GM19035 (cell line): Measurements from ENCODE around the gene HSPA1L.

Source experiments
- ATAC-seq: cut with Tn5 transposase; IDR thresholded peaks from one replicate; pipeline ENCODE4 v1.9.1; 2021; ENCODE audit not compliant: unreplicated experiment

HSPA1L gene

DNA sequence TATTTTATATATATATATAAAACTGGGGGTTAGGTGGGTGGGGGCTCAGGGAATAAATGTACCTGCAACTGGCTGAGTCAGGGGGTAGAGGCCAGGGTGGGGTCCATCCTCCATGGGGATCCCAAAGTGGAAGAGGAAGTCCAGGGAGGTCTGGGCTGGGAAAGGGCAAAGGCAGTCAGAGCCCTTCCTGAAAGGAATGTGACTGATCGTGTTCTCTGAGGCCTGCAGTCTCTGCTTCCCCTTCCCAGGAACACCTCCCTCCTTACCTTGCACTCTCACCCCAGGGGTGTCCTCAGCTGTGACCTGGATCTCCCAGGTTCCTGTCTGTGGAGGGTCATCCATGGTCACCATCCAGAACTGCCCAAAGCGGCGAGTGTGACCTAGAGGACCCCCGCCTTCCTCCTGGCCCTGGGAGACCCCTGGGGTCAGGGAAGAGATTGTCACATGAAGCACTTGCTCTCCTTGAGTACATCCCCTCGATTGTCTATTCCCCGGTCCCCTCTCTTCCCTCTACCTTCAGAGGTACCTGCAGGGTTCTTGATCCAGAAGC, 47.9 kb downstream of the HSPA1L start:
- ATAC-seq: no peak

DNA sequence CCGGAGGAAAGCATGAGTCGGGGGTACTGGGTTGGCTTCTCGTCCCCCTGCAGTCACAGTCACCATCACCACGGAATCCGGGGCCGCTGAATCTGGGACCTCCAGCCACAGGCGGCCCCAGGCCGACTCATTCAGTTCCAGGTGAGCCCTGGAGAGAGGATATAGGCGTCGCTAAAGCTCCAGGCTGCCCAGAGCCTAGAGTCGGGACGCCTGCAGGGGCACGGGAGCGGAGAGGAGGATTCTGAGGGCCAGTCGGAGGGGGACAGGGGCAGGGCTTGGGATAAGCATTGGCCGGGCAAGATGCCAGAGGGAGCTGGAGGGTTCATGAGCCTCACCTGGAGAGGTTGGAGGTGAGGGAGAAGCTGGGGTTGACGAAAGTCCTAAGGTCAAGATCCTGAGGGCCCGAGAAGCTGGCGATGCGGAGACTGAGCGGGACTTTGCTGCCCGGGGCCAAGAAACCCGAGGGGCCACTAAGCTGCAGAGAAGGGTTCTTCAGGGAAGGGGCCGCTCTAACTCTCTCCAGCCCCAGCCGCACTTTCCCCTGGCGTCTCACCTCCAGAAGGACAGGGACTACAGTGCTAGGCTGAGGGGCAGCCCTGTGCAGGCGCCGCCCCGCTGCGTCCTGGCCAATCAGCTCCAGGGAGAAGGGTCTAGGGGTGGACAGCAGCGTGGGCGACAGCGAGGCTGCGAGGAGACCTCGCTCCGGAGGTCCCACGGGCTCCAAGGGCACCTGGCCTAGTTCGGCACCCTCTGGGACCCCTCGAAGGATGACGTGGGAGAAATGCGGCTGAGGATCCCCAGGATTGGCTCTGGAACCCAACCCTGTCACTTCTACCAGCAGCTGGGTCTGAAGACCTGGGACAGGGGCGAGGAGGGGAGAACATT, 48.9 kb downstream of the HSPA1L start:
- ATAC-seq: no peak

- ATAC-seq: no peak
Observed at GRCh38 chr6:31765559-31765909, 49.5 kb downstream of the HSPA1L start.

GRCh38 chr6:31764198-31764597, 50.9 kb downstream of the HSPA1L start:
- ATAC-seq: no peak

GRCh38 chr6:31763619-31763940, 51.5 kb downstream of the HSPA1L start:
- ATAC-seq: no peak

GRCh38 chr6:31762878-31763618, 52.0 kb downstream of the HSPA1L start:
- no peak for ATAC-seq

DNA sequence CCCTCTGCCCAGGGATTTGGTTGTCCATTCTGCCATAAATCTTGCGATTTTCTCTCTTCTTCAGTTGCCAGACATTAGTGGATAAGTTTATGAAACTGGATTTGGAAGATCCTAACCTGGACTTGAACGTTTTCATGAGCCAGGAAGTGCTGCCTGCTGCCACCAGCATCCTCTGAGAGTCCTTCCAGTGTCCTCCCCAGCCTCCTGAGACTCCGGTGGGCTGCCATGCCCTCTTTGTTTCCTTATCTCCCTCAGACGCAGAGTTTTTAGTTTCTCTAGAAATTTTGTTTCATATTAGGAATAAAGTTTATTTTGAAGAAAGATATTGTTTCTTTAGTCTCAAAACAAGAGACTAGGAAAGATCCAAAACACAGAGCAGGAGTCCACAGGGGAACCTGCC, 52.7 kb downstream of the HSPA1L start, which contains the start of gene SAPCD1:
TSS of gene SAPCD1 (plus strand) at position 301 of the 400 bp plus-strand sequence. CDS start 399 bp downstream, outside the sequence.
- ATAC-seq: no peak

DNA sequence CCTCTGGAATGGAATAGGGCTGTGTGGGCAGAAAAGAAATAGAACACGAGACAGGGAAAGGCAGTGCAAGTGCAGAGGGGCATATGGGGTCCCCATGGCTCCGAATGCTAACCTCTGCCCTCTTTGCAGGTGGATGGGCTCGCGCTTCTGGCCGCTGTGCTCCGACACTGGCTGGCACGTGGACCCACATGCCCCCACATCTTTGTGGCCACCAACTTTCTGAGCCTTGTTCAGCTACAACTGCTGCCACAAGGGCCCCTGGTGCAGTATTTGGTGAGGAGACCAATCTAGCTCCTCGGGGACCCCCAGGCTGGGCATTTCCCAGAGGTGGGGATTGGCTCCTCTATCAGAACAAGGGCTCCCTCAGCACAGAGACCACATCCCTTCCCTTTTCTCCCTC, 53.7 kb downstream of the HSPA1L start:
- no peak for ATAC-seq

DNA sequence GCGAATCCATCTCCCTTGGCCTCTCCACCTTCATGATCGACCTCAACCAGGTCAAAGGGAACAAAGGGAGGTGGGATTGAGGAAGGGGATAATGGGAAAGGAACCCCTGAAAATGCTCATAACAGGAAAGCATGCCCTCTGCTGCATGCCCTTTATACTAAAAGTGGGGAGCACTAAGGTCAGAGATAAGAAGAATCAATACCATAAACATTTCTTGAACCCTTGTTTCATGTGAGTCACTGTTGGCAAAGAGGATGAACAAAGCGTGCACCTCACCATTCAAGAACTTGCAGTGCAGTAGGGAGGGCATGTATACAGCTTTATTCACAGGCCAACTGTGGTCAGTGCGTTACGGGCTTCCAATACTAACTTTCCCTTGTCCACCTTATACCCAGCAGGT, 54.3 kb downstream of the HSPA1L start:
- ATAC-seq: no peak
